ENCODE results near the gene TMCC3. TPM values are rescaled to one million over a fixed set of nuclear protein-coding genes. Genes with fewer than 3 reads are reported as not detected.
A peak's percentile ranks its signal among the peaks of the same experiment; 100 is the strongest.

TMCC3 gene
- total RNA-seq, 1 donor from 2014 or later: 0.05 TPM

- Mint-ChIP-seq H3K27ac (no peak overlapping the region), H3K36me3 (ENCODE audit: low read depth) (no peaks in the 10 kb centered on the region), H3K4me1 (ENCODE audit: low read depth) (no peaks in the 10 kb centered on the region), H3K9me3 (no peaks in the 10 kb centered on the region), H3K4me3 (ENCODE audit: low read depth) (no peak overlapping the region), H3K27me3 (ENCODE audit: low read depth) (peaks cover 25% of the 10 kb centered on the region)
- intact Hi-C loops (cut with micrococcal nuclease): no loop called here
- no peak for DNase-seq (ENCODE audit: low spot score)
Measured at GRCh38 chr12:94667031-94667540, 16.7 kb upstream of the TMCC3 start.

GRCh38 chr12:94666158-94666557 is 15.8 kb upstream of the TMCC3 start:
- Mint-ChIP-seq H3K36me3 (ENCODE audit: low read depth) (no peaks in the 10 kb centered on the region), H3K9me3 (no peaks in the 10 kb centered on the region)

GRCh38 chr12:94663702-94664101 is 13.3 kb upstream of the TMCC3 start:
- no peaks in the 10 kb centered on the region for H3K36me3 Mint-ChIP-seq (ENCODE audit: low read depth)
- no peaks in the 10 kb centered on the region for H3K9me3 Mint-ChIP-seq
- H3K27me3 Mint-ChIP-seq (ENCODE audit: low read depth): peaks cover 25% of the 10 kb centered on the region
- no peak overlapping the region for H3K27ac Mint-ChIP-seq
- H3K4me3 Mint-ChIP-seq (ENCODE audit: low read depth): no peak overlapping the region
- intact Hi-C loops (cut with micrococcal nuclease): no loop called here
- no peaks in the 10 kb centered on the region for H3K4me1 Mint-ChIP-seq (ENCODE audit: low read depth)
- no peak for DNase-seq (ENCODE audit: low spot score)

More at GRCh38 chr12:94666158-94666557, 15.8 kb upstream of the TMCC3 start:
- Mint-ChIP-seq H3K27ac (no peak overlapping the region), H3K4me1 (ENCODE audit: low read depth) (no peaks in the 10 kb centered on the region), H3K4me3 (ENCODE audit: low read depth) (no peak overlapping the region), H3K27me3 (ENCODE audit: low read depth) (peaks cover 22% of the 10 kb centered on the region)
- intact Hi-C loops (cut with micrococcal nuclease): no loop called here
- DNase-seq (ENCODE audit: low spot score): no peak

- no peak overlapping the region for H3K4me3 Mint-ChIP-seq (ENCODE audit: low read depth)
- no peak for DNase-seq (ENCODE audit: low spot score)
- H3K36me3 Mint-ChIP-seq (ENCODE audit: low read depth): no peaks in the 10 kb centered on the region
- no peaks in the 10 kb centered on the region for H3K4me1 Mint-ChIP-seq (ENCODE audit: low read depth)
- intact Hi-C loops (cut with micrococcal nuclease): no loop called here
- peaks cover 27% of the 10 kb centered on the region for H3K27me3 Mint-ChIP-seq (ENCODE audit: low read depth)
- no peaks in the 10 kb centered on the region for H3K9me3 Mint-ChIP-seq
- no peak overlapping the region for H3K27ac Mint-ChIP-seq
Measured at GRCh38 chr12:94663071-94663470, 12.7 kb upstream of the TMCC3 start.

- peaks cover 26% of the 10 kb centered on the region for H3K27me3 Mint-ChIP-seq (ENCODE audit: low read depth)
- H3K9me3 Mint-ChIP-seq: no peaks in the 10 kb centered on the region
Measured at GRCh38 chr12:94660436-94660835, 10.1 kb upstream of the TMCC3 start.

GRCh38 chr12:94659346-94659930 is 9.1 kb upstream of the TMCC3 start:
- H3K27me3 Mint-ChIP-seq (ENCODE audit: low read depth): peaks cover 30% of the 10 kb centered on the region
- DNase-seq (ENCODE audit: low spot score): no peak
- no peaks in the 10 kb centered on the region for H3K36me3 Mint-ChIP-seq (ENCODE audit: low read depth)
- H3K4me1 Mint-ChIP-seq (ENCODE audit: low read depth): no peaks in the 10 kb centered on the region
- intact Hi-C loops (cut with micrococcal nuclease): no loop called here
- H3K27ac Mint-ChIP-seq: no peak overlapping the region
- no peaks in the 10 kb centered on the region for H3K9me3 Mint-ChIP-seq
- H3K4me3 Mint-ChIP-seq (ENCODE audit: low read depth): no peak overlapping the region

More at GRCh38 chr12:94660436-94660835, 10.1 kb upstream of the TMCC3 start:
- no peak for DNase-seq (ENCODE audit: low spot score)
- Mint-ChIP-seq H3K4me3 (ENCODE audit: low read depth) (no peak overlapping the region), H3K27ac (no peak overlapping the region), H3K4me1 (ENCODE audit: low read depth) (no peaks in the 10 kb centered on the region), H3K36me3 (ENCODE audit: low read depth) (no peaks in the 10 kb centered on the region)
- intact Hi-C loops (cut with micrococcal nuclease): no loop called here

- no peaks in the 10 kb centered on the region for H3K36me3 Mint-ChIP-seq (ENCODE audit: low read depth)
- intact Hi-C loops (cut with micrococcal nuclease): no loop called here
- DNase-seq (ENCODE audit: low spot score): no peak
- peaks cover 34% of the 10 kb centered on the region for H3K27me3 Mint-ChIP-seq (ENCODE audit: low read depth)
- H3K27ac Mint-ChIP-seq: no peak overlapping the region
- H3K9me3 Mint-ChIP-seq: no peaks in the 10 kb centered on the region
- no peaks in the 10 kb centered on the region for H3K4me1 Mint-ChIP-seq (ENCODE audit: low read depth)
- H3K4me3 Mint-ChIP-seq (ENCODE audit: low read depth): no peak overlapping the region
Measured at GRCh38 chr12:94658931-94659330, 8.6 kb upstream of the TMCC3 start.

GRCh38 chr12:94656556-94656955 is 6.2 kb upstream of the TMCC3 start:
- peaks cover 45% of the 10 kb centered on the region for H3K27me3 Mint-ChIP-seq (ENCODE audit: low read depth)
- no peak for DNase-seq (ENCODE audit: low spot score)
- intact Hi-C loops (cut with micrococcal nuclease): no loop called here
- H3K36me3 Mint-ChIP-seq (ENCODE audit: low read depth): no peaks in the 10 kb centered on the region
- H3K27ac Mint-ChIP-seq: no peak overlapping the region
- H3K9me3 Mint-ChIP-seq: no peaks in the 10 kb centered on the region
- H3K4me1 Mint-ChIP-seq (ENCODE audit: low read depth): no peaks in the 10 kb centered on the region
- H3K4me3 Mint-ChIP-seq (ENCODE audit: low read depth): no peak overlapping the region

GRCh38 chr12:94649349-94650142 is 811 bp downstream of the TMCC3 start:
- Mint-ChIP-seq H3K27ac (no peak overlapping the region), H3K4me3 (ENCODE audit: low read depth) (peak overlapping the region; percentile 76), H3K9me3 (no peaks in the 10 kb centered on the region), H3K36me3 (ENCODE audit: low read depth) (no peaks in the 10 kb centered on the region), H3K27me3 (ENCODE audit: low read depth) (peaks cover 74% of the 10 kb centered on the region), H3K4me1 (ENCODE audit: low read depth) (peaks cover 18% of the 10 kb centered on the region)
- no peak for DNase-seq (ENCODE audit: low spot score)
- intact Hi-C loops (cut with micrococcal nuclease): loop anchor here (10.0 kb wide), 1 partner anchor 295 kb away; no protein-coding TSS in a partner anchor

GRCh38 chr12:94648578-94648977 is 1.8 kb downstream of the TMCC3 start:
- peaks cover 76% of the 10 kb centered on the region for H3K27me3 Mint-ChIP-seq (ENCODE audit: low read depth)

GRCh38 chr12:94644141-94644979 is 6.0 kb downstream of the TMCC3 start:
- Mint-ChIP-seq H3K27me3 (ENCODE audit: low read depth) (peaks cover 74% of the 10 kb centered on the region), H3K27ac (no peak overlapping the region), H3K4me1 (ENCODE audit: low read depth) (peaks cover 44% of the 10 kb centered on the region), H3K4me3 (ENCODE audit: low read depth) (no peak overlapping the region), H3K9me3 (no peaks in the 10 kb centered on the region), H3K36me3 (ENCODE audit: low read depth) (no peaks in the 10 kb centered on the region)
- intact Hi-C loops (cut with micrococcal nuclease): loop anchor here (1.0 to 10.0 kb wide), 5 partner anchors 23 to 497 kb away; partner anchors contain the start of genes NDUFA12 and PLXNC1
- no peak for DNase-seq (ENCODE audit: low spot score)

More at GRCh38 chr12:94648578-94648977, 1.8 kb downstream of the TMCC3 start:
- Mint-ChIP-seq H3K4me1 (ENCODE audit: low read depth) (peaks cover 28% of the 10 kb centered on the region), H3K27ac (no peak overlapping the region), H3K4me3 (ENCODE audit: low read depth) (peak overlapping the region; percentile 76), H3K36me3 (ENCODE audit: low read depth) (no peaks in the 10 kb centered on the region), H3K9me3 (no peaks in the 10 kb centered on the region)
- intact Hi-C loops (cut with micrococcal nuclease): loop anchor here (10.0 kb wide), 1 partner anchor 296 kb away; no protein-coding TSS in a partner anchor
- DNase-seq (ENCODE audit: low spot score): no peak

- Mint-ChIP-seq H3K27ac (no peak overlapping the region), H3K9me3 (no peaks in the 10 kb centered on the region), H3K4me3 (ENCODE audit: low read depth) (no peak overlapping the region), H3K27me3 (ENCODE audit: low read depth) (peaks cover 69% of the 10 kb centered on the region), H3K36me3 (ENCODE audit: low read depth) (no peaks in the 10 kb centered on the region), H3K4me1 (ENCODE audit: low read depth) (peaks cover 38% of the 10 kb centered on the region)
- no peak for DNase-seq (ENCODE audit: low spot score)
- intact Hi-C loops (cut with micrococcal nuclease): loop anchor here (1.0 to 10.0 kb wide), 5 partner anchors 22 to 496 kb away; partner anchors contain the start of genes NDUFA12 and PLXNC1
Measured at GRCh38 chr12:94643606-94644005, 6.8 kb downstream of the TMCC3 start.

Data from activated T-helper 2 cell treated with anti-CD3 and anti-CD28 coated beads, Interferon-gamma antibody, Interleukin-2, Interleukin-4, amounts not matched to agents 10 μg/mL and 5 μg/mL and 100 μg/mL, durations not matched to agents 14 hours and 24 hours and 36 hours (primary cell).